Amniotic epithelial cell (primary cell): ENCODE data around the gene TMEM186.
"Not testable (repeated sequence)": the region's sequence is repeated elsewhere in the genome, so short reads cannot be mapped to it uniquely, and the experiment has no call there.

ENCODE experiments used
- DNase-seq: peaks from one replicate; pipeline ENCODE4 v3.0.0-alpha.2; 2010; ENCODE audit warnings: low read depth

TMEM186 gene, protein sequence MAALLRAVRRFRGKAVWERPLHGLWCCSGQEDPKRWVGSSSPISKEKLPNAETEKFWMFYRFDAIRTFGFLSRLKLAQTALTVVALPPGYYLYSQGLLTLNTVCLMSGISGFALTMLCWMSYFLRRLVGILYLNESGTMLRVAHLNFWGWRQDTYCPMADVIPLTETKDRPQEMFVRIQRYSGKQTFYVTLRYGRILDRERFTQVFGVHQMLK

DNA sequence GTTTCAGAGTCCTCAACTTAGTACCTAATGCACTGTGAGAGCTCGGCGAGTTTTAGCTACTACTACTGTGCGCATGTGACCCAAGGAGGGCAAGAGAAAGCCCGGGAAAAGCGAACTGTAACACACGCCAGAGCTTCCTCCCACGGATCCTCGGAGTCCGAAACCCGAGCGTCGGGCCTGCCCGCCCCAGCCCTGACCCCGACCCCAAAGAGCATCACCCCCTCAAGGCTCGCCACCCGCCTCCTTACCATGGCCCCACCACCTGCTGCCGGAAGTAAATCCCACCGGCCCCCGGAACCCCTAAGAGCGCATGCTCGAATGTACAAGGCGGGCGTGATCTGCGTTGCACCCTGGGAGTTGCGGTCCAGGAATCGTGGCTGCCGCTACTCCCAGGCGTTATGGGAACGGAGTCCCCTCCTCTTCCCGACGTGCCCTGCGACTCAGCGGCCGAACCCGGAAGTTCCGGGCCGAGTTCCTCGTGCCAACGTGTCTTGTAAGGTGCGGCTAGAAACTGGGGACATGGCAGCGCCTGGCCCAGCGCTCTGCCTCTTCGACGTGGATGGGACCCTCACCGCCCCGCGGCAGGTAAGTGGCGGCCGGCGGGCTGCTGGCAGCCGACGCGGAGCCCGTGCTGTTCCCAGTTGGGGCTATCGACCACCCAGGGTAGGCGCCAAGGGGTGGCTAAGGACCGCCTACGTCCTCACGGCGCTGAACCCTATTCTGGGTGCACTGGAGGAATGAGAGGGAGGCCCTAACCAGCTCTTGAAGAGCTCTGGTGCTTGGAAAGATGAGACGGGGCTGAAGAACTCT lies at the start of gene TMEM186, which contains the start of gene PMM2:
Gene TMEM186, minus strand, starts transcription at position 276 of the 810 bp plus-strand sequence. Its CDS starts 25 bp downstream, at position 251.
Gene PMM2, plus strand, starts transcription at position 476 of the 810 bp plus-strand sequence. Its CDS starts 44 bp downstream, at position 520.
- DNase-seq: peak; percentile 95

DNA sequence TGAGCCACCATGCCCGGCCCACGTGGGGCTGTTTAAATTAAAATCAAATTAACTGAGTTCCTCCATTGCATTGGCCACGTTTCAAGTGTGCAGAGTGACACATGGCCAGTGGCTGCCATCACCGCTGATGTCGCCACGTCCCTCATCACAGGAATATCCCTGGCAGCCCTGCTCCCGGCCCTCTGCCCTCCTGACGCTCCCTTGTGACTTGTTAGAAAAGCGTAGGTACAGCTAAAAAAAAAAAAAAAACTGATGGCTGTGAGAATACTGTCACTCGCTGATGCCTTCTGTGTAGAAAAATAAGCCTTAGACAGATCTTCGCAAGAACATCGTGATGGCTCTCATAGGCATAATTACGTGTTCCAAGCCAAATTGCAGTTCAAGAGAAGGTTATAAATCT lies 49.7 kb upstream of the TMEM186 start:
- no peak for DNase-seq

DNA sequence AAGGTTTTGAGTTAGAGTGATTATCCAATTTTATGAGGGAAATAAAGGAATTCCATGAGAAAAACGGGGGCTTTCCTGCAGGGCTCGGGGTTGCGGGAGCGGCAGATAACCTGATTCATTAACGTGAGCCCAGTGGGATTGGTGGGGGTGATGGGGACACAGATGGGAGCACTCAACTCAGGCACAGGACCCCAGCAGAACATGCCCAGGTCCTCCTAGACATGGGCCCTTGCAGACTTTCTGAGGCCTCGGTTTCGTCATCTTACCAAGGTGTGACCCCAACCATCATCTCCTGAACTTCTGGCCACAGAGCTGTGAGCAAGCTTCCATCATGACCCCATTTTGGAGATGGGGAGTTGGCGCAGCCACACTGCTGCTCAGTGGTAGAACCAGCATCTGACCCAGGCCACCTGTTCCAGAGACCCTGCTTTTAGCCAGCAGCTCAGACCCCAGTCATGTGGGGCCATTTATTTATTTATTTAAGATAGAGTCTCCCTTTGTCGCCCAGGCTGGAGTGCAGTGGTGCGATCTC lies 49.0 kb upstream of the TMEM186 start:
- no peak for DNase-seq

DNA sequence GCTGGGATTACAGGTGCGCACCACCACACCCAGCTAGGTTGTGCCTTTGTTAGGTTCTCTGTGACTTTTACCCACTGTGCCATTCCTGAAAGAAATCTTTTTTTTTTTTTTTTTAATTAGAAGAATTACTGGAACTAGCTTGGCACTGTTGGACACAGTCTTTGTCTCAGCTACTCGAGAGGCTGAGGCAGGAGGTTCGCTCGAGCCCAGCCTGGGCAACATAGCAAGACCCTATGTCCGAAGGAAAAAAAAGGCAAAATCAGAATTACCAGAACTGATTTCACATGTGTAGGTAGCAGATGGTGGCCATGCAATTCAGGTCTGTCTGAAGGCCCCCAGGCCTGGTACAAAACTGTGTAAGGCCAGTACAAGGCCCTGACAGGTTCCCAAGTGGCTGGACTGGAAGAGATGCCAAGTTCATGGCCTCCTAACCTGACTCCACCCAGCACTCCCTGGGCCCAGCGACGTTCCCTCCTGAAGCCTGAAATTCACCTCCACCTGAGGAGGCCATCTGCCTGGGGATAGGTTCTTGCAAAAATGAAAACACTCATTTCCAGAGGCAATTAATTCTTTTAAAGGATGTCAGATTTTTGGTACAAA lies 48.4 kb upstream of the TMEM186 start:
- DNase-seq: no peak

DNA sequence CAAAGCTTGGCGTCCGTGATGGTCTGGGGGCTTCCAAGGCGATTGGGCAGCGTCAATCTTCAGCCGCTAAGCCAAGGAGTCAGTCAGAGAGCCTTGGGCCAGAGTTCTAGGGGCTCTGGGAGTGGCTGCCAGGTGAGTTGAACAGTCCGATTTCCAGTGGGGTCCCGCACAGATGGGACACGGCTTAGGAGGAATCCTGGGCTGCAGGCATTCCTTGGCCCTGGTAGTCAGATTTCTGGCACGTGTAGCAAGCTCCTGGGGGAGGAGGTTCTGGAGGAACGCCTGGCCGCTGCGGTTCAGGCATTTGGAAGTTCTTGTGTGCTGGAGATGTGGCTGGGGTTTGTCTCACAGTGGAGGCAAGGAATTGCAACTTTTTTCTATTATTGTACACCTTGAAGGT lies 45.9 kb upstream of the TMEM186 start:
- not testable (repeated sequence) for DNase-seq

DNA sequence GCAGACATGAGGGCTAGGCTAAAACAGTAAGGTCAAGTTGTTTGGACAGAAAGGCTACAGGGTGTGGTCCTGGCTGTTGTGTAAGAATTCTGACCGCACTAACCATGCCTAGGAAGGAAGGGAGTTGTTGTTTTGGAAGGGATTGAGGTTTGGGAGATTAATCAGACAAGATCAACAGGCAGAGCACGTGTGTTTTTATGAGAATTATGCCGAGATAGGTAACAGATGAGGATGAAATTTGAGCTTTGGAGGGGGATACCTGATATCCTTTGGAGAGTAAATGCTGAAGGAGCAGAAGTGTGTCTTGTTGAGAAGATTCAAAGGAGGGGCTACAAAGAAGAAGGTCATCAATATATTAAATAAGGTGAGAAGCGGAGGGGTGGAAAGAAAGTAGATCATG lies 44.6 kb upstream of the TMEM186 start:
- DNase-seq: peak; percentile 64

DNA sequence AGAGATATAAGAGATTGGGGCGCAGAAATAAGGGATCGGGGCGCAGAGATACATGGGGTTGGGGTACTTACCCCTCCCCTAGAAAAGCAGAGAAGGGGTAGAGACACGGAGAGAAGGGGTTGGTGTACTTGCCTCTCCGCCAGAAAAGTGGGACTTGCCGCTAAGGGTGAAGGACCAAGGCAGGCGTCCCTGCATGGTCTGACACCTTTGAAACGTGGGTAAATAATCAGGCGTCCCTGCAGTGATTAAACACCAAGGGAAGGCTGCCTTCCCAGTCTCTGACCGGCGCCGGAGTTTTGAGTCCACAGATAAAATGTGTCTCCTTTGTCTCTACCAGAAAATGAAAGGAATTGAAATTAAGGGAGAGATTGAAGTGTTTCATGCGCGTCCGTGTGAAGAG lies 40.2 kb upstream of the TMEM186 start:
- not testable (repeated sequence) for DNase-seq

DNA sequence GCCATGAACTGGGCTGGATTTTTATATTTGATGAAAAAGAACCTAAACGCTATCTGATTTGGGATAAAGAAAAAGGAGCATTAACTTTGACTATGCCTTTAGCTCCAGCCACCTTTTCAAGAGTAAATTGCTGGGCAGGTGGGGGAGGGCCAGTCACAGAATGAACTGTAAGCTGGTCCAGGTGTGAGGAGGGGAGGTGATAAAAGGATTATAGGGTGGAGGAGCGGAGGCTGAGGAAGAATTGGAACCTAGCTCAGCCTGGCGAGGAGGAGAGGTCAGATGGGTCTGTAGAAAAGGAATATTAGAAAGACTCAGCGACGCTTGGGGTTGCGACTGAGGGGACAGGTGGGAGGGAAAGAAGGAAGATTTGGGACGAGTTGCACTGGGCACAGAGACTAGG lies 39.4 kb upstream of the TMEM186 start:
- DNase-seq: not testable (repeated sequence)

DNA sequence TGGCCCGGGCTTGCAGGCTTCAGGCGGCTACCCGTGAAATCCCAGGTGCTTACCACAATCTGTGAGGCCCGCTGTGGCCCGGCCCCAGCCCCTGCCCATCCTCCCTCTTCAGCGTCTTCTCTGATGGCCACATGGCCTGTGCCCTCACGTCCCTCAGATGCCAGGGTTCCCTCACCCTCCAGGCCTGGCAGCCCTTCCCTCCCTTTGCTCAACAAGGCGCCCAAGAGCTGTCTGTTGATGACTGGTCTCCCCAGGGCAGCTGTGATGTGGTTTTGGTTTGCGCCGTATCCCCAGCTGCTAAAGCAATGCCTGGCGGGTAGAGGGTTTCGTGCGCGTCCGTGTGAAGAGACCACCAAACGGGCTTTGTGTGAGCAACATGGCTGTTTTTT lies 35.3 kb upstream of the TMEM186 start:
- no peak for DNase-seq

DNA sequence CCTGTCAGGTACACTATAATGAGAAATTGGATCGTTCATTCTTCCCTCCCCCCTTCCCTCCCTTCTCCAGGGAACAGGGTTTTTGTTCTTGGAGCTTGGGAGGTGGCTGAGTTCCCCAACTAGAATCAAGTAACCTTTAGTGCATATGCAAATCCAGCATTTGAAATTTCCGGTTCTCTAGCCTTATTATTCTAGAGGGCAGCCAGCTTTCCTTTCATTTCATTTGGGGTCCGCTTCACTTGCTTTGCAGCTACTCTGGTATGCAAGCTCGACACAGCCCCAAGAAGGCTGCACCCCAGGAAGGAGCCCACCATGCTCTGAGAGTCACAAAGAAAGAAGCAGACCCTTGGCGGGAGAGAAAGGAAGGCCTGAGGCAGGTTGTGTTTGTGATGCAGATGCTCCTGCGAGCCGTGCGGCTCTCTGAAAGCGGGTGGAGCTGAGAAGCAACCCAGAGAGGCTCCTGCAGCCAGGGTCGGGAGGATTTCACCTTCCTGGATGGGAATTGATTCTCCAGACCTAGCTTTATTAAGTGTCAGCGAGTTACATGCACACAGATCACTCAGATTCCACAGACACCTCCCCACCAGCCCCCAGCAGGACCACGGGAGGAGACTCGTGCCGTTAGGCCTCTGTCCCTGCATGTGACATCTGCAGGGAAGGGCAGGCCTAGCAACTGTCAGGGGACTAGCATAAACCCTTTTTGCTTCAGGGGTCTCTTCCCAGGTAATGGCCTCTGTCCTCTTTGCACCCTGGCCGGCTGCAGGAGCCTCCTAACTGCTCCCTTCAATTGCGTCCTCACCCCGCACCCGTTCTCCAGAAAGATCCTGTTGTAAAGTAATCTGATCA lies 34.7 kb upstream of the TMEM186 start:
- DNase-seq: no peak

DNA sequence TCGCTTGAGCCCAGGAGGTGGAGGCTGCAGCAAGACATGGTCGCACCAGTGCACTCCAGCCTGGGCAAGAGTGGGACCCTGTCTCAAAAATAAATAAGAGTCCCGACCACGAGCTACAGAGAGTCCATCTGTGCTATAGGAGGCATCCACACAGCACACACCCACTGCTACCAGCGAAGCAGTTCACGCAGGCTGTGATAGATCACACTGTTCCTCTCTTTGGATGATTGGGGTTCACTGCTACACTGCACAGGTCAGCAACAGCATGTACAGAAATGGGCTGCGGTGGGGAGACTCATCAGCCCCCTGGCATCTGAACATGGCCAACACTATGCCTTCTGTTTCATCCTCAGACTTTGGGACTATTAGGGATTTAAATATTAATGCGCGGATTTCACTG lies 34.0 kb upstream of the TMEM186 start:
- DNase-seq: no peak

DNA sequence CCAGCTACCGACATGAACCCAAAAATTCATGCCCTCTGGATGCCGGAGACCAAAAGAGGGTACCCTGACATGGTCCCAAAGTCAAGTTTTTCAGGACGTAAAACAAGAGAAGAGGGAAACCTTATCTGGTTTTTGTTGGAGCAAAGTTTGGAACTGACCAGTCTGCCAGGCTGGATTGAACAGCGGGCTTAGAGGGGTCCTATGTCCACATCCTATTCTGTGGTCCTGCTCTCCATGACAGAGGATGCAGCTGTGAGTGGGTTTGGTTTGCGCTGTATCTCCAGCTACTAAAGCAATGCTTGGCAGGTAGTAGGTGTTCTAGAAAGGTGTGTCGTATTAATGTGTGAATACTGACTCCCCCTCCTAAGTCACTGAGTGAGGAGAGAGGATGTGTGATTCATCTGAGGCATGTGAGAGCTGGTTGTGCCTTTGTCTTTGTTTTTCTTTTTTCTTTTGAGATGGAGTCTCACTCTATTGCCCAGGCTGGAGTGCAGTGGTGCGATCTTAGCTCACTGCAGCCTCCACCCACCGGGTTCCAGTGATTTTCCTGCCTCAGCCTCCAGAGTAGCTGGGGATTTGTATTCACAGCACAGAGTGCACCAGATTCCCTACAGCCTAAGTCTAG lies 31.2 kb upstream of the TMEM186 start:
- no peak for DNase-seq

DNA sequence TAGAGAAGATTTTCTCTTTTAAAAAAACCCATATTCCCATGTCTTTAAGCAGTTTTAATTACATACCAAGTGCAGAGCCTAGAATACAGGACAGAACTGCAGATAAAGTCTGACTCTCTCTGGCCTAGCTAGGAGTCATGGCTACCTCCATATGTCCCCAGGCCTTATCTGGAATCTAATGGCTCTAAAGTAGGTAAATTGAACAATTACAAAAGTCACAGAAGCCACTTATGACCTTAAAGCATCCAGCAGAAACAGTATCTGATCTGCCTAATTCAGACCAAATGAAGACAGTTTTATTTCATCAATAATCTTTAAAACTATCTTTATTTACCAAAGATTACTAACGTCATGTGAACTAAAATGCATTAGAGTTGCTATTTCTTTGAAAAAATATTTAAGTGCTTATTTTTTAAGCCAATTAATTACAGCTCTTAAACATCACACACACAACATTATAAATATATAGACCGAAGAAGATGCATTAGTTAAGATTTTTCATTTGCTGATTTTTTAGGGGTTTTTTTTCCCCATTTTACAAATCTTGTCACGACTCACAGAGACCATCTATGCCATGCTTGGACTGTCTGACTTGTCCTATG lies 28.9 kb upstream of the TMEM186 start:
- no peak for DNase-seq

DNA sequence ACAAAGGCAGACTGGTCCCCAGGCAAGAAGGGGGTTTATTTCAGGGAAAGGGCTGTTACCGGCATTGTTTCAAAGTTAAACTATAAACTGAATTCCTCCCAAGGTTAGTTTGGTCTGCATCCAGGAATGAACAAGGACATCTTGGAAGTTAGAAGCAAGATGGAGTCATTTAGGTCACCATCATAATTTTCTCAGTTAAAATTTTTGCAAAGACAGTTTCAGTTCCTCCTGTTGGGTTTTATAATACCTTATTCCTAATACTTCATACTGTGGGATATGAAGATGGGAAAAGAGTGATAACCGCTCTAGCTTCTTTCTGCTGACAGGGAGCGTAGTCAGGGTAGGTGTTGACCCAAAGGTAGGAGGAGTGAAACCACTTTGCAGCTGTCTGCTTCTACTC lies 25.0 kb upstream of the TMEM186 start:
- DNase-seq: no peak

DNA sequence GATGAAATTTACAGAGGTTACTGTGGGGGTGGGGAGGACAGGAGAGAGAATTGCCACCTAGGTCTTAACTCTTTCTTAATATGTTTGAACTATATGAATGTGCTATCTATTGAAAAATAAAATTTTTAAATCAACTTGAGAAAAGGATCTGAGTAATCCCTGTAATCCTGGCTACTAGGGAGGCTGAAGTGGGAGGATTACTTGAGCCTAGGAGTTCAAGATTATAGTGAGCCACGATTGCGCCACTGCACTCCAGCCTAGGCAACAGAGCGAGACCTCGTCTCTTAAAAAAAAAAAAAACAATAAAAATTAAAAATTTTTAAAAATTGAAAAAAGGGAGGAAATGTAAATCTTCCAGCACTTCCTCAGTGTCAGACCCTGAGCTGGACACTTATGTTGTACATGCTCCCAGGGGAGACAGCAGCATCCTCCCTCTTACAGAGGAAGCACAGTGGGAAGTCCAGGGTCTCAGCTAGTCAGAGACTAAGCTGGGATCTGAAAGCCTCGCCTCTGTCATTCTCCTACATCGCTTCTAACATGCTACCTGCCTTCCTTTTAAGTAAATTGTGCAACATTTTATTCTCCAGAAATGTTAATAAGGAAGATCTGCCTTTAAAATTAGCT lies 22.1 kb upstream of the TMEM186 start:
- peak; percentile 58 for DNase-seq

DNA sequence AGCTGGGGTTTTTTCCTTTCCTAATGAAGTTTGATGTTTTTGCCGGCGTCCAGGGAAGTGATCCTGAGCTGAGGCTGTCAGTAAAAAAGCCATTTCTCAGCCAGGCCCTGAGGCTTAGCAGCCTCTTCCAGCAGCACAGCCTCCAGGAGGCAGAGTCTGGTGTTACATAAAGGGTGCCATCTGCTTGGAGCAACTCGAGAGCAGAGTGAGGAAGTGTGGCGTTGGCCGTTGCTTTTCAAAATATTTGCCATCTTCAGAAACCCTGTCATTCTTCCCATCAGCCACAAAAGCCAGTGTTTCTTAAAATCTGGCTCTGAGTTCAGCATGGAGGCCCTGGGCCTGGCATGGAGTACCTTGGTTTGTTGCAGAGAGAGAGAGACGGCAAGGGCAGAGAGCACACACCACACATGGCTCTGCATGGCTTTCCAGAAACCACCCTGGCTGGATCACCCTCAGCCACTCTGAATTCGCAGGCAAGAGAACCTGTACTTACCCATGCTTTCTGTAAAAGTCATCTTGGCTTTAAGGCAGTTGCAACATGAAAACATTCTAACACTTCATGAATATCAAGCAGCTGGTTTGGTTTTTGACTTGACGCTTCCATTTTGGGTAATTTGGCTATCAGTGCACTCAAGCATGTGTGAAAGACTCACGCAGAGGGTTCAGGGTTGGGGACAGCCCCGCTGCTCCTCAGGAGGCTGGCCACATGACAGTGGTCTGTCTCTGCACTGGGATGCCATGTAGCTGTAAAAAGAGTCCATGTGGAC lies 21.2 kb upstream of the TMEM186 start:
- no peak for DNase-seq

DNA sequence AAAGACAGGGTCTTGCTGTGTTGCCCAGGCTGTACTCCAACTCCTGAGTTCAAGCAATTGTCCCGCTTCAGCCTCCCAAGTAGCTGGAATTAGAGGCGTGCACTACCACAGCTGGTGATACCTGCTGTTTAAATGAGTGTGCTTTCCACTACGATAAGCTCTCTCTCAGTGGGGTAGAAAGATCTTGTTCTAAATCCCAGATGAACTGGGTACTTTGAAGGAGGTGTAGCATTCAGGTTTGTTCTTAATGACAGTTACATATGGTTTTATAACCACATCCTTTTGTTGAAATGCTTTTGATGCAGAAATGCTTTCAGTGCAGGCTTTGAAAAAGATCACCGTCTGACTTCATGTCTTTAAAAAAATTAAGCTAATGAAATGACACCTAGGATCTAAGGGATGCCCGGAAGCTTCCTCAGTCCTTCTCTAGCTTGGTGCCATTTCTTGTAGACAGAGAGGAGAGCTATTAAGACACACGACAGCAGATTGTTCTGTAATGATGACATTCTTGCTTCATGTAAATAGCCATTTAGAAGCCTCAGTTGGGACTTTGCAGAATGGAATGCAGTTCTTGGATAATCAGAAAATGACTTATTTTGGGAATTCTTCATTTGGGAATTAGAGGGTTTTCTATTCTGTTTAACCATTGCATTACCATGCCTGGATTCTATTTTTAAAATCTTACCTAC lies 19.7 kb upstream of the TMEM186 start:
- no peak for DNase-seq

DNA sequence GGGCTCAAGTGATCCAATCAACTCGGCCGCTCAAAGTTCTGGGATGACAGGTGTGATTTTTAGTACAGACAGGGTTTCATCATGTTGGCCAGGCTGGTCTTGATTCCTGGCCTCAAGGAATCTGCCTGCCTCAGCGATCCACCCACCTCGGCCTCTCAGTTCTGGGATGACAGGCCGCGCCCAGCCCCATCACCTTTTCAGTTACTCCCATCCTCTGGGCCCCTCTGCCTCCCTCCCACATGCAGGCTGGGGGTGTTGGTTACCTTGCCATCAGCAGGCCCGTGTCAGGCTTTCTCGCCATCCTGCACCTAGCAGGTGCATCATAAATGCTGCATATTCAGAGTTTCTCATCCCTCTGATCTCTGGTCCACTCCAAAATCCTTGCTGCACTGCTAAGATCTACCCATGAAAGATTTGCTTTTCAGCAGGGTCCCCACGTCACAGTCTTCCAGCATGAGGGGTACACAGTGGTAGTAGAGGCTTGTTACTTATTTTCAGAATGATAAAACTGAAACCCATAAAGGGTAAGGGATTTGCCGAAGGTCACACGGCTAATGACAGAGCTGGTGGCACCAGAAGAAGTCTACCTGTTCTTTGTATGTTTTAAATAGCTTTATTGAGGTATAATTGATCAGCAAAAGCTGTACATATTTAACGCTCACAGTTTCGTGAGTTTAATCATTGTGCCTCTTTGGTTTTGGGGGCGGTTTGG lies 16.8 kb upstream of the TMEM186 start:
- DNase-seq: no peak
